Fibroblast of mammary gland (primary cell): ENCODE results near the gene PIP4K2C.

Source experiments
- DNase-seq: peaks from one replicate; pipeline ENCODE4 v3.0.0-alpha.2; 2010; ENCODE audit warnings: low read depth
- H3K4me3 ChIP-seq: 2 replicates; pipeline ENCODE4 v1.5.1; 2011; ENCODE audit warnings: low read depth, mild to moderate bottlenecking, low read length, moderate library complexity; ENCODE audit not compliant: control insufficient read depth
- TF ChIP-seq, protein P1 (sequence below): conservative IDR thresholded peaks from 2 replicates; pipeline ENCODE4 v1.5.1; 2011; ENCODE audit warnings: low read depth, low read length, inconsistent platforms; ENCODE audit not compliant: control insufficient read depth, insufficient read depth

Gene PIP4K2C

DNA sequence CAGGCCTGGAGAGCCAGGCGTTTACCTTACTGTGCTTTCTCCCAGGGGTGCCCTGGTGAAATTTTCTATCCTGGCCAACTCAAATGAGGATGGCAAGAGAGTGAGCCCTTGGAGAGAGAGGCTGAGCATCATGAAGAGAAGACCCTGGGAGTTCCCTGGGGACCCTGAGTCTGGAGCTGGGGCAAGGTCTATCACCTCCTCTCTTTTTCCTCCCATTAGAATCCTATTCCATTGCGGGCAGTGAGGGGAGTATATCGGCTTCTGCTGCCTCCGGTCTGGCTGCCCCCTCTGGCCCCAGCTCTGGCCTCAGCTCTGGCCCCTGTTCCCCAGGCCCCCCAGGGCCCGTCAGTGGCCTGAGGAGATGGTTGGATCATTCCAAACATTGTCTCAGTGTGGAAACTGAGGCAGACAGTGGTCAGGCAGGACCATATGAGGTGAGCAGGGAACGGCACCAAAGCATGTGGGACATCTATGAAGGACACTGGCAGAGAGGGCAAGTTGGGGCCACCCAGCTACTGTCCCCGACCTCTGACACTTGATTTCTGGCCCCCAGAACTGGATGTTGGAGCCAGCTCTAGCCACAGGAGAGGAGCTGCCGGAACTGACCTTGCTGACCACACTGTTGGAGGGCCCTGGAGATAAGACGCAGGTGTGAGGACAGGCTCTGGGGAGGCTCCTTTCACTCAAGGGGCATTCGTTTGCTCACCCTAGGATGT is 21.9 kb downstream of the PIP4K2C start:
- no peak for DNase-seq
- H3K4me3 ChIP-seq = no peak overlapping the region
- TF ChIP-seq, protein P1, sequence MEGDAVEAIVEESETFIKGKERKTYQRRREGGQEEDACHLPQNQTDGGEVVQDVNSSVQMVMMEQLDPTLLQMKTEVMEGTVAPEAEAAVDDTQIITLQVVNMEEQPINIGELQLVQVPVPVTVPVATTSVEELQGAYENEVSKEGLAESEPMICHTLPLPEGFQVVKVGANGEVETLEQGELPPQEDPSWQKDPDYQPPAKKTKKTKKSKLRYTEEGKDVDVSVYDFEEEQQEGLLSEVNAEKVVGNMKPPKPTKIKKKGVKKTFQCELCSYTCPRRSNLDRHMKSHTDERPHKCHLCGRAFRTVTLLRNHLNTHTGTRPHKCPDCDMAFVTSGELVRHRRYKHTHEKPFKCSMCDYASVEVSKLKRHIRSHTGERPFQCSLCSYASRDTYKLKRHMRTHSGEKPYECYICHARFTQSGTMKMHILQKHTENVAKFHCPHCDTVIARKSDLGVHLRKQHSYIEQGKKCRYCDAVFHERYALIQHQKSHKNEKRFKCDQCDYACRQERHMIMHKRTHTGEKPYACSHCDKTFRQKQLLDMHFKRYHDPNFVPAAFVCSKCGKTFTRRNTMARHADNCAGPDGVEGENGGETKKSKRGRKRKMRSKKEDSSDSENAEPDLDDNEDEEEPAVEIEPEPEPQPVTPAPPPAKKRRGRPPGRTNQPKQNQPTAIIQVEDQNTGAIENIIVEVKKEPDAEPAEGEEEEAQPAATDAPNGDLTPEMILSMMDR = no peak

GRCh38 chr12:57613427-57614109 is 22.6 kb downstream of the PIP4K2C start:
- DNase-seq = no peak
- TF ChIP-seq, protein P1 = no peak
- no peak overlapping the region for H3K4me3 ChIP-seq

GRCh38 chr12:57614178-57614947 is 23.4 kb downstream of the PIP4K2C start:
- DNase-seq = peak; percentile 47
- TF ChIP-seq, protein P1 = no peak
- H3K4me3 ChIP-seq = no peak overlapping the region

GRCh38 chr12:57614948-57615500 is 24.0 kb downstream of the PIP4K2C start:
- no peak overlapping the region for H3K4me3 ChIP-seq
- DNase-seq = no peak
- TF ChIP-seq, protein P1 = no peak

- H3K4me3 ChIP-seq = no peak overlapping the region
- TF ChIP-seq, protein P1 = no peak
Measured at GRCh38 chr12:57615637-57616036, 24.6 kb downstream of the PIP4K2C start.

DNA sequence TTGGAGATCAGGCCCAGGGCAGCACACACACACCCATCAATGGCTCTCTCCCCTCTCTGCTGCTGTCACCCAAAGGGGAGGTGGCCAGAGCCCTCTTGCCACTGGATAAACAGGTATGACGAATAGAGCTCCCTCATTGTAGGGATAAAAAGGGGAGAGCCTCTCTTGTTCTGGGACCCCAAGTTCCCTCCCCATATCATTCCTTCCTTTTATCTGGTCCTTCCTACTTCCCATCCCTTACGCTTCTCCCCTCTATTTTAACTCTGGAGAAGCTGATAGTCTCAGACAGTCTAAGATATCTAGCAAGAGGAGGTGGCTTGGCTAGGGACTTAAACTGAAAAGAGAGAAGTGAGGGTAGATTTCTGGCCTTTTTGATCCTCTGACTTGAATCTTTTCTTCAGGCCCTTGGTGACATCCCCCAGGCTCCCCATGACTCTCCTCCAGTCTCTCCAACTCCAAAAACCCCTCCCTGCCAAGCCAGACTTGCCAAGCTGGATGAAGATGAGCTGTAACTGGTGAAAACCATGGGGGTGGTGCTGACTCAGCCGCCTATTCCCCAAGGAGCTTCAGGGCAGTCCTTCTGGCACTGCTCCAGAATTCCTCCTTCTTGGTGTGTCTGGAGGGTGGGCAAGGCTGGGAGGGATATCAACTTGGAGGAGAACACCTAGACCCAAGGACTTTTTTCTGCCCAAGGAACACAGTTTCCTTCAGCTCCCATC is 25.6 kb downstream of the PIP4K2C start:
- no peak overlapping the region for H3K4me3 ChIP-seq
- DNase-seq = peak; percentile 88
- TF ChIP-seq, protein P1 = no peak

More at GRCh38 chr12:57615637-57616036, 24.6 kb downstream of the PIP4K2C start:
- no peak for DNase-seq
